ENCODE results near the gene TM7SF3. TPM values are rescaled to one million over a fixed set of nuclear protein-coding genes. Genes with fewer than 3 reads are reported as not detected.
"Not testable (repeated sequence)": the region's sequence is repeated elsewhere in the genome, so short reads cannot be mapped to it uniquely, and the experiment has no call there.

The TM7SF3 gene
- total and polyA plus RNA-seq, 5 donors: 7.9 to 31.1 (median 24.2) TPM

GRCh38 chr12:26976687-26977086 lies 37.5 kb downstream of the TM7SF3 start:
- ATAC-seq (no peak), DNase-seq (no peak)
- Histone ChIP-seq H3K9me3 (ENCODE audit: control insufficient read depth, low read length) (no peaks in the 10 kb centered on the region), H3K4me1 (ENCODE audit: control insufficient read depth, insufficient read depth, low read length) (no peaks in the 10 kb centered on the region), H3K27me3 (ENCODE audit: control insufficient read depth, insufficient read depth) (no peaks in the 10 kb centered on the region), H3K4me3 (ENCODE audit: low read length) (no peak overlapping the region), H3K27ac (ENCODE audit: low read length) (no peak overlapping the region)
- intact Hi-C loops (cut with DNase I): no loop called here
- 87% methylated on average over 2 of the region's 2 CpGs for WGBS

- Histone ChIP-seq H3K4me3 (ENCODE audit: low read length) (no peak overlapping the region), H3K9me3 (ENCODE audit: control insufficient read depth, low read length) (no peaks in the 10 kb centered on the region), H3K27ac (ENCODE audit: low read length) (no peak overlapping the region), H3K4me1 (ENCODE audit: control insufficient read depth, insufficient read depth, low read length) (no peaks in the 10 kb centered on the region), H3K27me3 (ENCODE audit: control insufficient read depth, insufficient read depth) (no peaks in the 10 kb centered on the region)
- WGBS: 83% methylated on average over 2 of the region's 2 CpGs
- intact Hi-C loops (cut with DNase I): no loop called here
- DNase-seq: no peak
- no peak for ATAC-seq
Measured at GRCh38 chr12:26971963-26972362, 42.2 kb downstream of the TM7SF3 start.

- H3K27ac ChIP-seq (ENCODE audit: low read length): no peak overlapping the region
- no peaks in the 10 kb centered on the region for H3K4me1 ChIP-seq (ENCODE audit: control insufficient read depth, insufficient read depth, low read length)
- no peak overlapping the region for H3K4me3 ChIP-seq (ENCODE audit: low read length)
- no peak for DNase-seq
- 97% methylated on average over 2 of the region's 2 CpGs for WGBS
- intact Hi-C loops (cut with DNase I): no loop called here
- H3K9me3 ChIP-seq (ENCODE audit: control insufficient read depth, low read length): no peaks in the 10 kb centered on the region
- no peaks in the 10 kb centered on the region for H3K27me3 ChIP-seq (ENCODE audit: control insufficient read depth, insufficient read depth)
- ATAC-seq: no peak
Measured at GRCh38 chr12:26970136-26970535, 44.0 kb downstream of the TM7SF3 start.

GRCh38 chr12:26966842-26967241 lies 47.3 kb downstream of the TM7SF3 start:
- H3K27ac ChIP-seq (ENCODE audit: low read length): no peak overlapping the region
- H3K4me1 ChIP-seq (ENCODE audit: control insufficient read depth, insufficient read depth, low read length): no peaks in the 10 kb centered on the region
- no peaks in the 10 kb centered on the region for H3K9me3 ChIP-seq (ENCODE audit: control insufficient read depth, low read length)
- no peaks in the 10 kb centered on the region for H3K27me3 ChIP-seq (ENCODE audit: control insufficient read depth, insufficient read depth)
- DNase-seq (no peak), ATAC-seq (no peak)
- intact Hi-C loops (cut with DNase I): no loop called here
- no peak overlapping the region for H3K4me3 ChIP-seq (ENCODE audit: low read length)
- 74% methylated on average over 3 of the region's 3 CpGs for WGBS

GRCh38 chr12:26963413-26963812 lies 50.8 kb downstream of the TM7SF3 start:
- no peaks in the 10 kb centered on the region for H3K27me3 ChIP-seq (ENCODE audit: control insufficient read depth, insufficient read depth)
- H3K9me3 ChIP-seq (ENCODE audit: control insufficient read depth, low read length): no peaks in the 10 kb centered on the region
- DNase-seq (no peak), ATAC-seq (no peak)
- intact Hi-C loops (cut with DNase I): no loop called here
- H3K27ac ChIP-seq (ENCODE audit: low read length): no peak overlapping the region
- H3K4me1 ChIP-seq (ENCODE audit: control insufficient read depth, insufficient read depth, low read length): no peaks in the 10 kb centered on the region
- H3K4me3 ChIP-seq (ENCODE audit: low read length): no peak overlapping the region
- WGBS: 96% methylated on average over 1 of the region's 1 CpG

- Histone ChIP-seq H3K27ac (ENCODE audit: low read length) (no peak overlapping the region), H3K4me1 (ENCODE audit: control insufficient read depth, insufficient read depth, low read length) (no peaks in the 10 kb centered on the region), H3K9me3 (ENCODE audit: control insufficient read depth, low read length) (no peaks in the 10 kb centered on the region), H3K4me3 (ENCODE audit: low read length) (no peak overlapping the region), H3K27me3 (ENCODE audit: control insufficient read depth, insufficient read depth) (no peaks in the 10 kb centered on the region)
- ATAC-seq: no peak
- 54% methylated on average over 1 of the region's 1 CpG for WGBS
- intact Hi-C loops (cut with DNase I): no loop called here
- DNase-seq: no peak
Measured at GRCh38 chr12:26961803-26962202, 52.4 kb downstream of the TM7SF3 start.

- H3K27ac ChIP-seq (ENCODE audit: low read length); DNase-seq; H3K9me3 ChIP-seq (ENCODE audit: control insufficient read depth, low read length); H3K4me3 ChIP-seq (ENCODE audit: low read length); intact Hi-C loops (cut with DNase I); H3K4me1 ChIP-seq (ENCODE audit: control insufficient read depth, insufficient read depth, low read length); H3K27me3 ChIP-seq (ENCODE audit: control insufficient read depth, insufficient read depth); ATAC-seq: not testable (repeated sequence)
- WGBS: 83% methylated on average over 7 of the region's 7 CpGs
Measured at GRCh38 chr12:26961391-26961790, 52.8 kb downstream of the TM7SF3 start.

GRCh38 chr12:26954027-26954426 lies 60.2 kb downstream of the TM7SF3 start:
- Histone ChIP-seq H3K27me3 (ENCODE audit: control insufficient read depth, insufficient read depth) (no peaks in the 10 kb centered on the region), H3K4me1 (ENCODE audit: control insufficient read depth, insufficient read depth, low read length) (no peaks in the 10 kb centered on the region), H3K9me3 (ENCODE audit: control insufficient read depth, low read length) (no peaks in the 10 kb centered on the region), H3K27ac (ENCODE audit: low read length) (no peak overlapping the region), H3K4me3 (ENCODE audit: low read length) (no peak overlapping the region)
- DNase-seq: no peak
- no peak for ATAC-seq
- 68% methylated on average over 4 of the region's 4 CpGs for WGBS
- intact Hi-C loops (cut with DNase I): no loop called here

- Histone ChIP-seq H3K27ac (ENCODE audit: low read length) (no peak overlapping the region), H3K9me3 (ENCODE audit: control insufficient read depth, low read length) (no peaks in the 10 kb centered on the region), H3K4me1 (ENCODE audit: control insufficient read depth, insufficient read depth, low read length) (no peaks in the 10 kb centered on the region), H3K27me3 (ENCODE audit: control insufficient read depth, insufficient read depth) (no peaks in the 10 kb centered on the region), H3K4me3 (ENCODE audit: low read length) (no peak overlapping the region)
- ATAC-seq (peak; percentile 31 to 60), DNase-seq (peak in 2 of 3 donors; percentile 20 to 62)
- intact Hi-C loops (cut with DNase I): no loop called here
- WGBS: 45% methylated on average over 1 of the region's 1 CpG
Measured at GRCh38 chr12:26953447-26953846, 60.7 kb downstream of the TM7SF3 start.

GRCh38 chr12:26948309-26948708 lies 65.9 kb downstream of the TM7SF3 start:
- intact Hi-C loops (cut with DNase I): no loop called here
- no peak for ATAC-seq

GRCh38 chr12:26941215-26941594 lies 73.0 kb downstream of the TM7SF3 start:
- peak overlapping the region; percentile 43 for H3K4me3 ChIP-seq (ENCODE audit: low read length)

More at GRCh38 chr12:26948309-26948708, 65.9 kb downstream of the TM7SF3 start:
- Histone ChIP-seq H3K4me1 (ENCODE audit: control insufficient read depth, insufficient read depth, low read length) (no peaks in the 10 kb centered on the region), H3K27me3 (ENCODE audit: control insufficient read depth, insufficient read depth) (no peaks in the 10 kb centered on the region), H3K4me3 (ENCODE audit: low read length) (no peak overlapping the region), H3K9me3 (ENCODE audit: control insufficient read depth, low read length) (no peaks in the 10 kb centered on the region), H3K27ac (ENCODE audit: low read length) (no peak overlapping the region)
- 96% methylated on average over 1 of the region's 1 CpG for WGBS
- no peak for DNase-seq

GRCh38 chr12:26940516-26941214 lies 73.5 kb downstream of the TM7SF3 start:
- H3K9me3 ChIP-seq (ENCODE audit: control insufficient read depth, low read length): no peaks in the 10 kb centered on the region
- peak overlapping the region; percentile 43 for H3K4me3 ChIP-seq (ENCODE audit: low read length)
- 62% methylated on average over 3 of the region's 3 CpGs for WGBS
- H3K4me1 ChIP-seq (ENCODE audit: control insufficient read depth, insufficient read depth, low read length): peaks cover 4% of the 10 kb centered on the region
- H3K27ac ChIP-seq (ENCODE audit: low read length): no peak overlapping the region
- intact Hi-C loops (cut with DNase I): no loop called here
- H3K27me3 ChIP-seq (ENCODE audit: control insufficient read depth, insufficient read depth): no peaks in the 10 kb centered on the region
- DNase-seq (no peak), ATAC-seq (no peak)

More at GRCh38 chr12:26941215-26941594, 73.0 kb downstream of the TM7SF3 start:
- H3K4me1 ChIP-seq (ENCODE audit: control insufficient read depth, insufficient read depth, low read length): peaks cover 4% of the 10 kb centered on the region
- no peaks in the 10 kb centered on the region for H3K27me3 ChIP-seq (ENCODE audit: control insufficient read depth, insufficient read depth)
- no peak for ATAC-seq
- intact Hi-C loops (cut with DNase I): no loop called here
- no peak overlapping the region for H3K27ac ChIP-seq (ENCODE audit: low read length)
- no peaks in the 10 kb centered on the region for H3K9me3 ChIP-seq (ENCODE audit: control insufficient read depth, low read length)
- no peak for DNase-seq
- 30% methylated on average over 1 of the region's 1 CpG for WGBS
